Medulla oblongata (tissue), 1 donor: ENCODE data around the gene S100PBP.
"Not testable (repeated sequence)": the region's sequence is repeated elsewhere in the genome, so short reads cannot be mapped to it uniquely, and the experiment has no call there.

ENCODE experiments used
- DNase-seq: peaks from one replicate; pipeline ENCODE4 v3.0.0-alpha.2; 2015; ENCODE audit errors: extremely low spot score

S100PBP gene

GRCh38 chr1:32784817-32785216 is 32.6 kb upstream of the S100PBP start:
- DNase-seq, result no peak

DNA sequence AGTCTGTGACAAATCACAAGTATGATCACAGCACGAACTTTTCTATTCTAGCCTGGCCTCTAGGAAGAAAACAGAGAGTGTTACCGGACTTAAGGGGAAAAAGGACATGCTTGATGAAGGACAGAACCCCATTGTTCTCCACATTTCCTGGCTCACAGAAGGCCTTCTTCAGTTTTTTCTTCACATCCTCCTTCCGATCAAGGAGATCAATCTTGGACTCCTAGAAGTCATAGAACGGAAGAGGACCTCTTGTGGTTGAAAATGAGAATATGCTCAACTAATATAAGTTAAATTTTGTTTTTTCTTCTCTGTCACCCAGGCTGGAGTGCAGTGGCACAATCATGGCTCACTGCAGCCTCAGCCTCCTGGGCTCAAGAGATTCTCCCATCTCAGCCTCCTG is 30.6 kb upstream of the S100PBP start:
- no peak for DNase-seq

GRCh38 chr1:32789356-32789755 is 28.1 kb upstream of the S100PBP start:
- DNase-seq, result not testable (repeated sequence)

- no peak for DNase-seq
Observed at GRCh38 chr1:32791881-32792280, 25.6 kb upstream of the S100PBP start.

DNA sequence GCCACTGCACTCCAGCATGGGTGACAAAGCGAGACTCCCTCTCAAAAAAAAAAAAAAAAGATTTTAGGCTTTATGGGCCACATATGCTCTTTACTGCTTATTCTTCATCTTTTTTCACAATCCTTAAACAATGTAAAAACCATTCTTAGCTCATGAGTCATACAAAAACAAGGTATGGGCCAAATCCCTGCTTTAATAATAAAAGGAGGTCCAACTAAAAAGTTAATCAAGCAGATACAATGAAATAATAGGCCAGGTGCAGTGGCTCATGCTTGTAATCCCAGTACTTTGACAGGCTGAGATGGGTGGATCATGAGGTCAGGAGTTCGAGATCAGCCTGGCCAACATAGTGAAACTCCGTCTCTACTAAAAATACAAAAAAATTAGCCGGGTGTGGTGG is 21.7 kb upstream of the S100PBP start:
- DNase-seq, result not testable (repeated sequence)

- no peak for DNase-seq
Observed at GRCh38 chr1:32797456-32797855, 20.0 kb upstream of the S100PBP start.

DNA sequence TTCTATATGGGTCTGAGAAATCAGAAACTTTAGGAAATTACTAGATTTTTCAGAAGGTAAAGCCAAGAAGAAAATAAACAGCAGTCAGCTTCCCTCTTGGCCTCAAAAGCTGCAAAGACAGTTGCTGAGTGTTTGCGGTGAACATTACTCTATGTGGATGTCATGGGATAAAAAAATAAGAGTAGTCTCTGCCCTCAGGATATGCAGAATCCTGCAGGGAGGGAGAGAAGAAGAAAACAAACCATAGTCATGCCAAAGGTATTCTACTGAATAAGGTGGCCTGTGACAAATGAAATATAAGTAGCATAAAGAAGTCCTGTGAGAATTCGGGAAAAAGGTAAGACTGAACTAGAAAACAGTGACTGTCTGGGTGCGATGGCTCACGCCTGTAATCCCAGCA is 19.3 kb upstream of the S100PBP start:
- DNase-seq, result no peak

- DNase-seq, result no peak
Observed at GRCh38 chr1:32798679-32799416, 18.6 kb upstream of the S100PBP start.

GRCh38 chr1:32801096-32801715 is 16.2 kb upstream of the S100PBP start:
- DNase-seq, result no peak

GRCh38 chr1:32804460-32804859 is 13.0 kb upstream of the S100PBP start:
- DNase-seq, result not testable (repeated sequence)

DNA sequence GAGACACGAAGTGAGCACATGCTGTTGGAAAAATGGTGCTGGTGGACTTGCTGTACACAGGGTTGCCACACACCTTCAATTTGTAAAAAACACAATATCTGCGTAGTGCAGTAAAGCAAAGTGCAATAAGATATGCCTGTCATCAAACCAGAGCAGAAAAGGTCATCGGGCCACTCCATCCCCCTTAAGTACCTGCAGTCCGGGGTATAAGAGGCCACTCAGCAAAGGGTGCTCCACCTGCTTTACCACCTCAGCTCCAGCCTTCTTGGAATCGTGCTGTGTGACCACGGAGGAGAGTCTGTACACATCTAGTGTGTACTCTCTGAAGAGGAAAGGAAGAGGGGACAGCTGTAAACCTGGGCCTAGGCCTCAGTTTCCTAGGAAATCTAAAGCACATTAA is 11.2 kb upstream of the S100PBP start:
- DNase-seq, result no peak

GRCh38 chr1:32806910-32807523 is 10.4 kb upstream of the S100PBP start:
- DNase-seq, result no peak

DNA sequence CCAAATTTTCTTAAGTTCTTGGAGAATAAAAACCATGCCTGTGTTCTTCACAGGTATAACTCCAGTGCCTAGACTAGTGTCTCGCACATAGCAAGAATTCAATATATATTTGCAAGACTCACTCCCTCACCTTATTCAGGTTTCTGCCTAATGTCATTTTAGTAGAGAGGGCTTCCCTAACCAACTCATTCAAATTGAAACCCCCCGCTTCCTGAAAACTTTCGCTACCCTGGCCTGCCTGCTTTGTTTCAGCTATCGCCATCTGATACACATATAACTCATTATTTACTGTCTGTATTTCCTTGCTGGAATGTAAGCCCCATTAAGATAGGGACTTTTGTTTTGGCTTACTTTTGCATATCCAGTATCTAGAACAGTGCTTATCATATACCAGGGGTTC is 8.9 kb upstream of the S100PBP start:
- no peak for DNase-seq

DNA sequence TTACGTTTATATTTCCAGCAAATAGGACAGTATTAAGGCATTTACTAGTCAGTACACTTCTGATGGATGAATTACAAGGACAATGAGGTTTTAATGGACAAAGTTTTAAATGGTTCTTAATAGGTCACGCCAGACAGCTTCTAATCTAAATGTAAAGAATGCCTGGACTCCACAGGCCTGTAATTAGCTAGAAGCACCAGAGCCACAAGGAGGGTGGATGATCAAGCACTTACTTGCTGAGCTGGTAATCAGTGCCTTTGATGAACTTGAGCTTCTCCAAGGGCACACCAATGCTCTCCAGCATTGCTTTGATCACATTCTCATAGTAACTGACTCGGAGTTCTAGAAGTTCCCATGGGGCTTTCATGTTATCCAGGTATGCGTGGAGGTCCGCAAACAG is 7.1 kb upstream of the S100PBP start:
- DNase-seq, result no peak

DNA sequence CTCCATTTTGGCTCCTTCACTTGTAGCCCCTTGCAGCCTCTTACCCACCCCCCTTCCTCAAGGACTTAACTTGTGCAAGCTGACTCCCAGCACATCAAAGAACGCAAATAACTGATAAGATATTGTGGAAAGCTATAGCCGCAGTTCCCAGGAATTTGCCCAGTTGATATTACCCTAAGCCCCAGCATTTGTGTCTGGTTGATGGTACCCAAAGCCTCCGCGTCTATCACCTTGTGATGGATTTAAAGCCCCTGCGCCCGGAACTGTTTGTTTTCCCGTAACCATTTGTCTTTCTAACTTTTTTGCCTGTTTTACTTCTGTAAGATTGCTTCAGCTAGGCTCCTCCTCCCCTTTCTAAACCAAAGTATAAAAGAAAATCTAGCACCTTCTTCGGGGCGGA is 6.2 kb upstream of the S100PBP start:
- DNase-seq, result no peak

- no peak for DNase-seq
Observed at GRCh38 chr1:32811917-32812316, 5.5 kb upstream of the S100PBP start.

- no peak for DNase-seq
Observed at GRCh38 chr1:32813941-32814739, 3.3 kb upstream of the S100PBP start.

DNA sequence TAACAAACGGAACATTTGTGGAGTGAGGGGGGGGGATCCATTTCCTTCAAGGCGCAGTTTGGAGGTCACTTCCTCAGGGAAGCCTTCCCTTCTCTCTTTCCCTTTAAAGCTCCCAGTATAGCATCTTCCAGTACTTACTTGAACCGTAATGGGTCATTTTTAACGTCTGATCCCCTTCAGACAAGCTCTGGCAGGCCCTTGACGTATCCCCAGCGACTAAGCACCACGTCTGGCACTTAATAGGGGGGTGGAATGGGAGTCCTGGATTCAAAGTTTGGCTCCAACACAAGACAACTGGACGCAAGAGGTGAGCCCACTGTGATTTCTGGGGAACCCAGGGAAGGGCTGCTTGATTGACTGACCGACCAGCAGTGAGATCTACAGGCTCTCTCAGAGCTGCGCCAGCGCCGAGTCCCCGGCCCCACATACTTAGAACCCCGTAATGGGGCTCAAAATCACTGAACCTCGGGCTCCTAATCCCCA is 736 bp upstream of the S100PBP start:
- DNase-seq, result peak; percentile 29

DNA sequence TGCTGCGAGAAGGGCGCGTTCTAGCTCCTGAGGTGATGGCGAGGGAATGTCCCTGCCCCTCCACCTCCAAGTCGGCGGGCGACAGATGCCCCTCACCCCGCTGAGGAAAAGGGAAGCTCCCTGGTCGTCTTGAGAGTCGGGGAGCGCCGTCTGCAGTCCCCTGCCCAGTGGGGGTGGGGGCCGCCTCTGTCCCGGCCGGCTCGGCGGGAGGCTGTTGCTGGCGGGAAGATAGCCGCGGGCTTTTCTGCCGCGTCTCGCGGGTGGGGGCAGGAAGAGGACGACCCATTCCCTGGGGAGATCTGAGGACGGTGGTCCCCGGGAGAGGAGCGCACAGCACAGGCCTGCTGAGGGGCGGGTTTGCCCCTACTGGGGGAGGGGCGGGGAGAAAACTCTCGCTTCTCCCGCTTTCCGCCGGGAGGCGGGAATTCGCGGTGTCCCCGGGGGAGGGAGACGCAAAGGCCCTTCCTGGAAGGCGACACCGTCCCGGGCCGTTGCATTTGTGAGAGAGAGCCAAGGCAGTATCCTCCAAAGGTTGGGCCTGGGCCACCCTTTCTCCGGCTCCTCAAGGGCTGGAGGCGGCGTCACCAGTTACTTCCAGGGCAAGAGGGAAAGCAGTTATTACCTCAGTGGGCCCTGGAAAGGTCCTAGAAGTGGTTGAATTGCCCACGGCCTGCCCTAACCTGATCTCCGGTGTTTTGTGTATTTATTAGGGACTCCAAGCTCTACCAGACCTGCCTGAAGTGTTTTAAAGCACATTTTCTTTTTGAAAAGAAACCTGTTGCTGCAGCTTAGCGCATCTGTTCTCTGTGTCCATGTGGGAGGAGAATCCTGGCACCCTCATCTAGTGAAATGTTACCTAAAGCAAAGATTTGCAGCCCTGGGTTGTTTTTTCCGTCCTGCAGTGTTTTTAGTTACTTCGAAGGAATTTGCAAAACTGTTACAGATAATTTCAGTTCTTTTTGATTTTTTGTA is 648 bp downstream of the S100PBP start:
- peak; percentile 69 for DNase-seq

- DNase-seq, result no peak
Observed at GRCh38 chr1:32818804-32819541, 1.5 kb downstream of the S100PBP start.
